Measurements from ENCODE around the gene UACA.

The UACA gene

GRCh38 chr15:70757627-70758026 lies 5.7 kb downstream of the UACA start:
- H3K9me3 ChIP-seq: no peaks in the 10 kb centered on the region
- TF ChIP-seq, protein P1, sequence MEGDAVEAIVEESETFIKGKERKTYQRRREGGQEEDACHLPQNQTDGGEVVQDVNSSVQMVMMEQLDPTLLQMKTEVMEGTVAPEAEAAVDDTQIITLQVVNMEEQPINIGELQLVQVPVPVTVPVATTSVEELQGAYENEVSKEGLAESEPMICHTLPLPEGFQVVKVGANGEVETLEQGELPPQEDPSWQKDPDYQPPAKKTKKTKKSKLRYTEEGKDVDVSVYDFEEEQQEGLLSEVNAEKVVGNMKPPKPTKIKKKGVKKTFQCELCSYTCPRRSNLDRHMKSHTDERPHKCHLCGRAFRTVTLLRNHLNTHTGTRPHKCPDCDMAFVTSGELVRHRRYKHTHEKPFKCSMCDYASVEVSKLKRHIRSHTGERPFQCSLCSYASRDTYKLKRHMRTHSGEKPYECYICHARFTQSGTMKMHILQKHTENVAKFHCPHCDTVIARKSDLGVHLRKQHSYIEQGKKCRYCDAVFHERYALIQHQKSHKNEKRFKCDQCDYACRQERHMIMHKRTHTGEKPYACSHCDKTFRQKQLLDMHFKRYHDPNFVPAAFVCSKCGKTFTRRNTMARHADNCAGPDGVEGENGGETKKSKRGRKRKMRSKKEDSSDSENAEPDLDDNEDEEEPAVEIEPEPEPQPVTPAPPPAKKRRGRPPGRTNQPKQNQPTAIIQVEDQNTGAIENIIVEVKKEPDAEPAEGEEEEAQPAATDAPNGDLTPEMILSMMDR (IDR thresholded peaks at IDR 0.05): no peak
- DNase-seq: no peak
- intact Hi-C loops (cut with DNase I; ENCODE audit: low total_unique reads): no loop called here
- peak overlapping the region; percentile 23 to 99 for H3K27ac ChIP-seq
- no peaks in the 10 kb centered on the region for H3K36me3 ChIP-seq
- no peak overlapping the region for H3K4me3 ChIP-seq
- no peaks in the 10 kb centered on the region for H3K27me3 ChIP-seq
- peaks cover 0 to 92% (median 38%) of the 10 kb centered on the region in 4 donors for H3K4me1 ChIP-seq

- intact Hi-C loops (cut with DNase I; ENCODE audit: low total_unique reads): no loop called here
- Histone ChIP-seq H3K27ac (peak overlapping the region; percentile 20 to 99), H3K36me3 (no peaks in the 10 kb centered on the region), H3K4me1 (peaks cover 0 to 98% (median 56%) of the 10 kb centered on the region in 4 donors), H3K27me3 (no peaks in the 10 kb centered on the region), H3K4me3 (no peak overlapping the region), H3K9me3 (no peaks in the 10 kb centered on the region)
- DNase-seq: no peak
- TF ChIP-seq, protein P1 (IDR thresholded peaks at IDR 0.05): no peak
Measured at GRCh38 chr15:70754862-70755261, 8.5 kb downstream of the UACA start.

GRCh38 chr15:70753101-70753829 lies 10.1 kb downstream of the UACA start:
- intact Hi-C loops (cut with DNase I; ENCODE audit: low total_unique reads): no loop called here
- TF ChIP-seq, protein P1 (IDR thresholded peaks at IDR 0.05): no peak
- H3K36me3 ChIP-seq: no peaks in the 10 kb centered on the region
- no peak overlapping the region for H3K4me3 ChIP-seq
- no peaks in the 10 kb centered on the region for H3K9me3 ChIP-seq
- no peaks in the 10 kb centered on the region for H3K27me3 ChIP-seq
- H3K27ac ChIP-seq: peak overlapping the region; percentile 70 to 73
- H3K4me1 ChIP-seq: peaks cover 0 to 95% (median 50%) of the 10 kb centered on the region in 4 donors
- no peak for DNase-seq

DNA sequence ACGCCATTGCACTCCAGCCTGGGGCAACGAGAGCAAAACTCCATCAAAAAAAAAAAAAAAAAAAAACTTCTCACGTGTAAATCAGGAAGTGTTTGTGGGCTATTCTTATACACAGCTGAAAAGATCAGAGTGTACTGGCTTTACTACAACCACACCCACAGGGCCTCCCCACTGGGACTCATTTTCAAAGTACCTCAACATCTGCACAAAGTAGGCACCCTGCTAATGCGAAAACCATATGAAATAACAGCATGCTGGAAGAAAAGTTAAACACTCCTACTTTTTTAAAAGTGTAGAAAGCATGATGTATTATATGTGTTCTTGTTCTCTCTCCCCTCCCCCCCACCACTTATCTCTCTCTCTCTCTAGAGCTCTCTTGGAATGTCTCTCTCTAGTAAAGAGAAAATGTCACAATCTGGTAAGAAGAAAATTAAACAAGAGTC lies 11.1 kb downstream of the UACA start:
- intact Hi-C loops (cut with DNase I; ENCODE audit: low total_unique reads): no loop called here
- H3K9me3 ChIP-seq: no peaks in the 10 kb centered on the region
- H3K36me3 ChIP-seq: no peaks in the 10 kb centered on the region
- H3K27ac ChIP-seq: peak overlapping the region; percentile 70 to 73
- TF ChIP-seq, protein P1 (IDR thresholded peaks at IDR 0.05): no peak
- H3K27me3 ChIP-seq: no peaks in the 10 kb centered on the region
- peak; percentile 76 to 79 for DNase-seq
- H3K4me1 ChIP-seq: peaks cover 0 to 93% (median 50%) of the 10 kb centered on the region in 4 donors
- no peak overlapping the region for H3K4me3 ChIP-seq

DNA sequence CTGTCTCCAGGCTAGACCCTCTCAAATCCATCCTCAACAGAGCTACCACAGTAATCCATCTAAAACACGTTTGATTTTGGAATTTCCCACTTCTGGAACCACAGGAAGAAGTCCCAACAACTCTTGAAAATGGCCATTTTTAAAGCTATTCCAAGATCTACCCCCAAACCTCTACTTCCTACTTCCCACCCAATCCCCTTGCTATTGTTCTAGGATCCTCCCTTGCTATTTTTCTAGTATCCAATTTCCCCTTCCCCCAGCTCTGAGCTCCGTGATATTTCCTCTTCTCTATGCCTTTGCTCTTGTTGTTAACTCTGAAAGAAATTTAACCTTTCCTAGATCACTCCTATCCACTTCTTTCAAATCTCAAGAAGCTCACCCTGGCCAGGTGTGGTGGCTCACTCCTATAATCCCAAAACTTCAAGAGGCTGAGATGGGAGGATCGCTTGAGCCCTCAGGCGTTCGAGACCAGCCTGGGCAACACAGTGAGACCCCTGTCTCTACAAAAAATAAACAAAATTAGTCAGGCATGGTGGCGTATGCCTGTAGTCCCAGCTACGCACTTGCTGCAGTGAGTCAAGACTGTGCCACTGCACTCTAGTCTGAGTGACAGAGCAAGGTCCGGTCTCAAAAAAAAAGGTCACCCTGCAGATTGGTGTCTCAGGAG lies 13.0 kb downstream of the UACA start:
- TF ChIP-seq, protein P1 (IDR thresholded peaks at IDR 0.05): no peak
- Histone ChIP-seq H3K27me3 (no peaks in the 10 kb centered on the region), H3K4me3 (no peak overlapping the region), H3K9me3 (no peaks in the 10 kb centered on the region), H3K36me3 (no peaks in the 10 kb centered on the region), H3K27ac (peak overlapping the region; percentile 70 to 73), H3K4me1 (peaks cover 0 to 79% (median 46%) of the 10 kb centered on the region in 4 donors)
- no peak for DNase-seq
- intact Hi-C loops (cut with DNase I; ENCODE audit: low total_unique reads): no loop called here
